Stimulated activated CD4-positive, alpha-beta T cell treated with anti-CD3 and anti-CD28 coated beads, Interleukin-4, amount 100 ng/mL, for 48 hours (primary cell): ENCODE measurements around the gene GNG7.
A peak's percentile ranks its signal among the peaks of the same experiment; 100 is the strongest.
"Not testable (repeated sequence)": the region's sequence is repeated elsewhere in the genome, so short reads cannot be mapped to it uniquely, and the experiment has no call there.

ENCODE experiments used
- DNase-seq, 2 donors: peaks; one replicate each; pipeline ENCODE4 v3.0.0-alpha.2; 2020; ENCODE audit warnings: low read depth in 2 of 2

Gene GNG7

GRCh38 chr19:2464389-2464788 lies 238.1 kb downstream of the GNG7 start:
- DNase-seq = no peak

- not testable (repeated sequence) for DNase-seq
Measured at GRCh38 chr19:2463694-2464093, 238.8 kb downstream of the GNG7 start.

GRCh38 chr19:2462635-2463421 lies 239.7 kb downstream of the GNG7 start:
- no peak for DNase-seq

- peak; percentile 63 to 73 for DNase-seq
Measured at GRCh38 chr19:2461751-2462634, 240.5 kb downstream of the GNG7 start.
